ENCODE measurements around the gene TBC1D22A.

The TBC1D22A gene

DNA sequence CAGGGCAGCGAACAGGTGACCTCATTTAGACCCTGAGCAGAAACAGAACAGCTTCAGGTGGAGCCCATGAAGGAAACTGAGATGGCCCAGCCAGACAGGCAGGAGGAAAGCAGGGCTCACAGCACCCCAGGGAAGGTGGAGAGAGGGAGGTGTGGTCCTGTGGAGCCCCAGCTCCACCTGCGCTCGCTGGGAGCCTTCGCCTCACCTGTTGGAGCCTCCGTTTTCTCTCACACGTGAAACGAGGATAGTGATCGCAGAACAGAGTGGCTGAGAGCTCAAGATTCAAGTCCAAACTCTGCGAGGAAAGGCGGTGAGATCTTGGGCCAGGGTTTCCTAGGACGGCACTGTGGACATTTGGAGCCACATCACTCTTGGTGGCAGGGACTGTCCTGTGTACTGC, 15.8 kb upstream of the TBC1D22A start:
- H3K9ac ChIP-seq (ENCODE audit: low read length in 2 of 2), result no peak overlapping the region
- H3K27me3 ChIP-seq (ENCODE audit: control insufficient read depth in 1 of 2, insufficient read depth in 2 of 2, low read length in 2 of 2), result peaks cover 8 to 12% of the 10 kb centered on the region in 2 donors
- H3K4me3 ChIP-seq (ENCODE audit: low read length in 2 of 2), result no peak overlapping the region
- H3K4me1 ChIP-seq (ENCODE audit: control insufficient read depth, insufficient read depth, low read length), result peaks cover 6% of the 10 kb centered on the region
- no peaks in the 10 kb centered on the region for H3K36me3 ChIP-seq (ENCODE audit: control insufficient read depth in 2 of 2, insufficient read depth in 2 of 2, low read length in 2 of 2)
- no peaks in the 10 kb centered on the region for H3K9me3 ChIP-seq (ENCODE audit: control insufficient read depth in 2 of 2, low read length in 2 of 2)
- H3K27ac ChIP-seq (ENCODE audit: low read length), result no peak overlapping the region

DNA sequence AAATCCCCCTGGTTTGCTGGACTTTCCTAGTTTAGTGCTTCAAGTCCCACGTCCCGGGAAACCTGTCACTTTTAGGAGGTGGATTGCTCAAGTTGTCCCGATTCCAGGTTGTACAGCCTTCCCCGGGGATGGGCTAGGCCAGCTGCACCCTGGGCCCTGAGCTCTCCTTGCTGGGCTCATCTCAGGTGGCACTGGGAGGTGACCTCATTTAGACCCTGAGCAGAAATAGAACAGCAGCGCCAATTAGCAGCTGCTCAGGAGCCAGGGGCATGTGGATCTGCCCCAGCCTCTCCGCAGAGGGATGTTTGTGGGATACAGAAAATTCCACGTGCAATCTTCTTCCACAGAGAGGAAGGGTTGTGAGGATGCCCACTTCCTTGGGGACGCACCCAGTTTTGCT, 14.8 kb upstream of the TBC1D22A start:
- H3K9ac ChIP-seq (ENCODE audit: low read length in 2 of 2), result no peak overlapping the region
- H3K9me3 ChIP-seq (ENCODE audit: control insufficient read depth in 2 of 2, low read length in 2 of 2), result no peaks in the 10 kb centered on the region
- H3K4me3 ChIP-seq (ENCODE audit: low read length in 2 of 2), result no peak overlapping the region
- H3K36me3 ChIP-seq (ENCODE audit: control insufficient read depth in 2 of 2, insufficient read depth in 2 of 2, low read length in 2 of 2), result no peaks in the 10 kb centered on the region
- H3K27ac ChIP-seq (ENCODE audit: low read length), result no peak overlapping the region
- H3K4me1 ChIP-seq (ENCODE audit: control insufficient read depth, insufficient read depth, low read length), result peaks cover 9% of the 10 kb centered on the region
- H3K27me3 ChIP-seq (ENCODE audit: control insufficient read depth in 1 of 2, insufficient read depth in 2 of 2, low read length in 2 of 2), result peaks cover 8 to 12% of the 10 kb centered on the region in 2 donors

DNA sequence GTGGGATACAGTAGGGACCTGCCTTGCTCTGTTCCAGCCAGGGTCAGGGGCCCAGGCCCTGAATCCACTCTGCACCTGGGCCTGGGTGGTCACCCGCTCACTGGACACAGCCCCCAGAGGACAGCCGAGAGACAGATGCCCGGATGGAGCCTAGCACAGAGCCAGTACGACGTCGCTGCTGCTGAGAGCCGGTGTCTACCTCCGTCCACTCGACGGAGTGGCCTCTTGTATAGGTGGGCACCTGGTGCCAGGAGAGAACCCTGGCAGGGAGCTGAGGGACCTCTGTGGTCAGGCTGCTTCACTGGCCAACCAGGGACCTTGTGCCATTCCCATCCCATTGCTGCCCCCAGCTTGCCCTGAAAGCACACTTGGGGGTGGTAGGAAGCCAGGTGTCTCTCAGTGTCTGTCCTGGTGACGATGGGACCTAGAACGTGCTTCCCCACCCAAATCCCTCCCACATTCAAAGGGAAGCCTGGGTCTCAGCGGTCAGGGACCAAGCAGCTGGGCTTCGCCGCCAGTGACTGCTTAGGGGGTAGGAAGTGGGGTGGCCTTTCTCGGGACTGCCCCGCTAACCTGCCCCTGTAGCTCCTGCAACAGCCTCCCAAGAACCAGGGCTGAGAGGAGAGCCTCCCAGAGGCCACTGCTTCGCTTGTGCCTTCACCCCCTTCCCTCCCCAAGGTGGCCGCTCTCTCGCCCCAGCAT, 14.1 kb upstream of the TBC1D22A start:
- H3K9me3 ChIP-seq (ENCODE audit: control insufficient read depth in 2 of 2, low read length in 2 of 2), result no peaks in the 10 kb centered on the region
- peaks cover 9% of the 10 kb centered on the region for H3K4me1 ChIP-seq (ENCODE audit: control insufficient read depth, insufficient read depth, low read length)
- no peak overlapping the region for H3K27ac ChIP-seq (ENCODE audit: low read length)
- peaks cover 8 to 12% of the 10 kb centered on the region in 2 donors for H3K27me3 ChIP-seq (ENCODE audit: control insufficient read depth in 1 of 2, insufficient read depth in 2 of 2, low read length in 2 of 2)
- no peak overlapping the region for H3K4me3 ChIP-seq (ENCODE audit: low read length in 2 of 2)
- no peaks in the 10 kb centered on the region for H3K36me3 ChIP-seq (ENCODE audit: control insufficient read depth in 2 of 2, insufficient read depth in 2 of 2, low read length in 2 of 2)
- H3K9ac ChIP-seq (ENCODE audit: low read length in 2 of 2), result no peak overlapping the region

DNA sequence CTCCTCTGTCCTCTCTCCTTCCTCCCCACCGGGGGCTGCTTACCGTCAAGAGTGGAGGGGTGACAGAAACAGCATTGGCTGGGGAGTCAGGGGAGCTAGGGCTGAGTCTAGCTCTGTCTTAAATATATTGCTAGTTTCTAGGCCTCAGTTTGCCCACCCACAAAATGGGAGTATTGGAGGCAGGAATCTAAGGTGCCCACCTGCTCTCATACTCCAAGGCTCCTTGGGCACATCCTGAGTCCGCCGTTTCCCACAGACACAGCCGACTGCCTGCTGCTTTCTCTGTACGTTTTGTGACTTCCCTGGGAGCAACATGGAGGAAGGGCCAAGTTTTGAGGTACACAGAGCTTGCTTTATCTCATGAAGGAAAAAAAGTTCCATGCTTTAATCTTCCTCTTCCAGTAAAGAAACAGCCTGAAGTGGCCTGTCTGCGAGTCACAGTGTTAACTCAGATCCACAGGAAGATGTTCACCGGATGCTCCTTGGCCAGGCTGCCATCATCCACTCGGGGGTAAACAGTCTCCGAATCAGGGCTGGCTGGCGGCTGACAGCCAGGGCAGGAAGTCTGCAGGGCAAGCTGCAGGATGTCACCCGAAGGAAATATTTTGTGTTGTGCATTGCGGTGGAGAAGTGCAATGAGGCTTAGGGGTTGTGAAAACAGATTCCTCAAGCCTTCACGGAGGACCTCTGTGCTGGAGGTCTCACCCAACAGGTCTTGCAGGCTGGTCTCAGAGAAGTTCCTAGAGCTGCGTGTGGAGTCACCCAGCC, 13.4 kb upstream of the TBC1D22A start:
- Histone ChIP-seq H3K9me3 (ENCODE audit: control insufficient read depth in 2 of 2, low read length in 2 of 2) (no peaks in the 10 kb centered on the region), H3K36me3 (ENCODE audit: control insufficient read depth in 2 of 2, insufficient read depth in 2 of 2, low read length in 2 of 2) (no peaks in the 10 kb centered on the region), H3K27ac (ENCODE audit: low read length) (no peak overlapping the region), H3K9ac (ENCODE audit: low read length in 2 of 2) (peak overlapping the region in 1 of 2 donors; percentile 51), H3K27me3 (ENCODE audit: control insufficient read depth in 1 of 2, insufficient read depth in 2 of 2, low read length in 2 of 2) (peaks cover 8 to 12% of the 10 kb centered on the region in 2 donors), H3K4me1 (ENCODE audit: control insufficient read depth, insufficient read depth, low read length) (peaks cover 15% of the 10 kb centered on the region), H3K4me3 (ENCODE audit: low read length in 2 of 2) (no peak overlapping the region)

DNA sequence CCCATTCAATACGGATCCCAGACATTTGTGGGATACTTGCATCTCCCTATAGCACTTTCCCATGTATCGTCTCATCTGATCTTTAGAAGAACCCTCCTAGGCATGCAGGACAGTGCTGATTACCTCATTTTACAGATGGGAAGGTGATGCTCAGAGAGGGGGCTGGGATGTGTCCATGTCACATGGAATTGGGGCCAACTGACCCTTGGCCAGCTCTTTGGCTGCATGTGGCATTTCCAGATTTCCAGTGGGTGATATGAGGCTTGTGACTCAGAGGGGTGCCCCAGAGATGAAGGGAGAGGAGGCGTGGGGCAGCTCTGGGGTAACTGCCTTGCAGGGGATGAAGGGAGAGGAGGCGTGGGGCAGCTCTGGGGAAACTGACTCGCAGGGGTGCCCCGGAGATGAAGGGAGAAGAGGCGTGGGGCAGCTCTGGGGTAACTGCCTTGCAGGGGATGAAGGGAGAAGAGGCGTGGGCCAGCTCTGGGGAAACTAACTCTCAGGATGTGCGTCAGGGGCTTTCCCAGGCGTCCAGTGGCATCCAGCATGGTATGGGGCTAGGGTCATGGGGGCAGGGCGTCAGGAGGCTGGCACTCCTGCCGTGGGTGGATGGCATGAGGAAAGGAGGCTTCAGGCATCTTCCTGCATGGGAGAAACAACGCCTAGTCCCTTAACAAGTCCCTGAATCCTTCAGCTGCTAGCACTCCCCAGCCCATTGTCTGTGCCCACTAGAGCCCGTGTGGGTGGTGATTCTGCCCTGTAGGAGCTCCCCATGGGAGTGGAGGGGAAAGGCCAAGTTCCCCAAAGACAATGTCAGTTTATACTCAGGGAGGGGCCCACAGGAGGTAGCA, 12.5 kb upstream of the TBC1D22A start:
- Histone ChIP-seq H3K9me3 (ENCODE audit: control insufficient read depth in 2 of 2, low read length in 2 of 2) (no peaks in the 10 kb centered on the region), H3K36me3 (ENCODE audit: control insufficient read depth in 2 of 2, insufficient read depth in 2 of 2, low read length in 2 of 2) (no peaks in the 10 kb centered on the region), H3K27me3 (ENCODE audit: control insufficient read depth in 1 of 2, insufficient read depth in 2 of 2, low read length in 2 of 2) (peaks cover 8 to 12% of the 10 kb centered on the region in 2 donors), H3K4me1 (ENCODE audit: control insufficient read depth, insufficient read depth, low read length) (peaks cover 20% of the 10 kb centered on the region), H3K4me3 (ENCODE audit: low read length in 2 of 2) (no peak overlapping the region), H3K9ac (ENCODE audit: low read length in 2 of 2) (no peak overlapping the region), H3K27ac (ENCODE audit: low read length) (no peak overlapping the region)

DNA sequence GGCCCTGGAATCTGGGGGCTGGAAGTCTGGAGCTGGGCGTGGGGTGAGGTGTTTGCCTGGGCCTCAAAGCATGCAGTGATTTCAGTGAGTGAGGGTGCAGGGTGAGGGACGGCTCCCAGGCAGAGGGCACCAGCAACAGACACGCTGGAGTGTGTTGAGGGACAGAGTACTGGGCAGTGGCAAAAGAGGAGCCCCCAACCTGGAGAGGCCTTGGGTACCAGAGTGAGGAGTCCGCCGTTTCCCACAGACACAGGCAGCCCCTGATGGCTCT, 12.0 kb upstream of the TBC1D22A start:
- Histone ChIP-seq H3K36me3 (ENCODE audit: control insufficient read depth in 2 of 2, insufficient read depth in 2 of 2, low read length in 2 of 2) (no peaks in the 10 kb centered on the region), H3K4me1 (ENCODE audit: control insufficient read depth, insufficient read depth, low read length) (peaks cover 20% of the 10 kb centered on the region)

DNA sequence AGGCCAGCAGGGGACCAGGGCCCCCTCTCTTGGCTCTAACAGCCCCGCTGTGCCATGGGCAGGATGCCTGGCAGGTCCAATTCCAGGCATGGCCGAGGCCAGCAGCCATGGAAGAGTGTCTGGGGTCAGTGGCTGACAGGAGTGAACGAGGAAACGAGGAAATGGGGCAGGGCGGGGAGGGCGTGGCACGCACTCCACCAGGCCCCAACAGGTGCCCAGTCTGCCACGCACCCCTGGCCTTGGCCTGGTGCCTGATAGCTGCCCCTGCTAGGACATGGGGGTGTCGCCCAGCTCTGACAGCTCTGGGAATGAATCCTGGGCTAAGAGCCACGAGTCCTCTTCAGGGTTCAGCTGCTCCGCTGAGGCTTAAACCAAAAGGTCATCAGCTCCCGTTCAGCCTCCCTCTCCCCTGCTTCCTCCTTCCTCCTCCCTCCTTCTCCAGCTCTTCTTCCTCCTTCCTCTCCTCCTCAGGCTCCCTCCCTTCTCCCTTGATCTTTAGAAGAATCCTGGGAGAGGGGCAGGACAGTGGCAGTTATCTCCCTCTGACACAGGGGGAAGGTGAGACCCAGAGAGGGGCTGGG, 11.5 kb upstream of the TBC1D22A start:
- Histone ChIP-seq H3K9ac (ENCODE audit: low read length in 2 of 2) (no peak overlapping the region), H3K27me3 (ENCODE audit: control insufficient read depth in 1 of 2, insufficient read depth in 2 of 2, low read length in 2 of 2) (peaks cover 8 to 12% of the 10 kb centered on the region in 2 donors), H3K4me1 (ENCODE audit: control insufficient read depth, insufficient read depth, low read length) (peaks cover 20% of the 10 kb centered on the region)

More for the DNA sequence above, 12.0 kb upstream of the TBC1D22A start:
- no peak overlapping the region for H3K4me3 ChIP-seq (ENCODE audit: low read length in 2 of 2)
- no peaks in the 10 kb centered on the region for H3K9me3 ChIP-seq (ENCODE audit: control insufficient read depth in 2 of 2, low read length in 2 of 2)
- no peak overlapping the region for H3K27ac ChIP-seq (ENCODE audit: low read length)
- H3K9ac ChIP-seq (ENCODE audit: low read length in 2 of 2), result no peak overlapping the region
- peaks cover 8 to 12% of the 10 kb centered on the region in 2 donors for H3K27me3 ChIP-seq (ENCODE audit: control insufficient read depth in 1 of 2, insufficient read depth in 2 of 2, low read length in 2 of 2)

DNA sequence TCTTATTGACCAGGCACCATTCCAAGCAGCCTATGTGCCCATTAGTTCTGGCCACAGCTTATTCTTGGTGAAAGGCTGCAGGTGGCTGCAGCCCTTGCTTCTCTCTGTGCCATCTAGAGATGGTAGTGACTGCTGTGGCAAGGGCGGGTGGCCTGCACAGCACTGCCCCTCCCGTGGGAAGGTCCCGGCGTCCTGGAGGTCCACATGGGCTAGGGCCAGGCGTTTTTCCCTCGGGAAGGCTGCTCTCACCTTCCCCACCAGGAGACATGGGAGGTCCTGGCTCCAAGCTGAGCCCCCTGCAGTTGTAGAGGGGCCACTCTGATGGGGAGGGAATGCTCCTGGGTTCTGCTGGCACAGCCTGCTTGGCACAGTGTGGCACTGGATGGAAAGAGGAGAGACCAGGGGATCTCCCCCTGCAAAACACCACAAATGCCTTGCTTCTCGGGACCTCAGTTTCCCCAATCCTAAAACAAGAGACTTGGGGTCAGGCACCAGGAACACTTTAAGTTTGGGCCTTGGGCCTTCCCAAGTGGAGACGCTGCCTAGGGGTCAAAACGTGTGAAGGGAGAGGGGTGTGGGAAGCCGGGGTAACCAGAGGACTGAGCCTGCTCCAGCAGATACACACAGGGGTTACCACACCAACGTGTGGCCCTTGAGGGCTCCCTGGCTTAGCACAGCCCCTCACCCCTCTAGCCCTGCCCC, 10.0 kb upstream of the TBC1D22A start:
- Histone ChIP-seq H3K4me1 (ENCODE audit: control insufficient read depth, insufficient read depth, low read length) (peaks cover 20% of the 10 kb centered on the region), H3K9me3 (ENCODE audit: control insufficient read depth in 2 of 2, low read length in 2 of 2) (no peaks in the 10 kb centered on the region), H3K9ac (ENCODE audit: low read length in 2 of 2) (no peak overlapping the region), H3K4me3 (ENCODE audit: low read length in 2 of 2) (no peak overlapping the region), H3K27ac (ENCODE audit: low read length) (no peak overlapping the region), H3K36me3 (ENCODE audit: control insufficient read depth in 2 of 2, insufficient read depth in 2 of 2, low read length in 2 of 2) (no peaks in the 10 kb centered on the region), H3K27me3 (ENCODE audit: control insufficient read depth in 1 of 2, insufficient read depth in 2 of 2, low read length in 2 of 2) (peaks cover 0 to 9% of the 10 kb centered on the region in 2 donors)

More for the DNA sequence above, 11.5 kb upstream of the TBC1D22A start:
- H3K9me3 ChIP-seq (ENCODE audit: control insufficient read depth in 2 of 2, low read length in 2 of 2), result no peaks in the 10 kb centered on the region
- H3K4me3 ChIP-seq (ENCODE audit: low read length in 2 of 2), result no peak overlapping the region
- no peak overlapping the region for H3K27ac ChIP-seq (ENCODE audit: low read length)
- H3K36me3 ChIP-seq (ENCODE audit: control insufficient read depth in 2 of 2, insufficient read depth in 2 of 2, low read length in 2 of 2), result no peaks in the 10 kb centered on the region

DNA sequence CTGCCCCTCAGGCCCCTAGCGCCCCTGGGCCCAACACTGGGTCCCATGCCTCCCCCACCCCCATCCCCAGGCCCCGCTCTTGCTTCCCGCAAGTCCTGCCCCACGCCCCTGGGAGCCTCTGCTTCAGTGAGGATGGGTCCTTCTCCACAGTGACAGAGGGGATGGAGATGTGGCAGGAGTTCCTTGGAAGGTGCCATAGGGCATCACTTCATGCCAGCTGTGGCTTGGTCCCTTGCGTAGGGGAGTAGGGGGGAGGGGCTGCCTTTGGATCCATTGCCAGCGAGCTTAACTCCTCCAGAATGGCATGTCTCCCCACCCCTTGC, 9.5 kb upstream of the TBC1D22A start:
- Histone ChIP-seq H3K27me3 (ENCODE audit: control insufficient read depth in 1 of 2, insufficient read depth in 2 of 2, low read length in 2 of 2) (peaks cover 0 to 8% of the 10 kb centered on the region in 2 donors), H3K9me3 (ENCODE audit: control insufficient read depth in 2 of 2, low read length in 2 of 2) (no peaks in the 10 kb centered on the region), H3K4me1 (ENCODE audit: control insufficient read depth, insufficient read depth, low read length) (peaks cover 20% of the 10 kb centered on the region), H3K4me3 (ENCODE audit: low read length in 2 of 2) (no peak overlapping the region), H3K9ac (ENCODE audit: low read length in 2 of 2) (no peak overlapping the region), H3K27ac (ENCODE audit: low read length) (no peak overlapping the region), H3K36me3 (ENCODE audit: control insufficient read depth in 2 of 2, insufficient read depth in 2 of 2, low read length in 2 of 2) (no peaks in the 10 kb centered on the region)

DNA sequence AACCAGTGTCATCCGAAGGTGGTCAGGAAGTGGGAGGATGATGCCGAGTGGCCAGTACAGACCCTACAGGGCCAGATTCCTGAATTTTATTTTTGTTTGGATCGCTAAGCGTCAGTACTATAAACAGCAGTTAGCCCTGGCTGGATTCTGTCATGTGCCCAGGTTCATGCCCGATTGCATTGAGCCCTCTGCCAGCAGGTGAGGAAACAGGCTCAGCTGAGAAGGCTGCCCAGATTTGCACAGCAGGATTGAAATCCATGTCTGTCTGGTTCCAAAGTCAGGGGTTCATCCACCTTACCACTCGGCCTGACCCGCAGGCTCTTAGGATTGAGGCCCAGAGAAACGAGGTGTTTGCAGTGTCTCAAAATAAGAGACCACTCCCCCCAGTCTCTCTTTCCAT, 9.1 kb upstream of the TBC1D22A start:
- H3K27me3 ChIP-seq (ENCODE audit: control insufficient read depth in 1 of 2, insufficient read depth in 2 of 2, low read length in 2 of 2), result peaks cover 0 to 5% of the 10 kb centered on the region in 2 donors
- H3K4me3 ChIP-seq (ENCODE audit: low read length in 2 of 2), result no peak overlapping the region
- peaks cover 20% of the 10 kb centered on the region for H3K4me1 ChIP-seq (ENCODE audit: control insufficient read depth, insufficient read depth, low read length)
- no peaks in the 10 kb centered on the region for H3K36me3 ChIP-seq (ENCODE audit: control insufficient read depth in 2 of 2, insufficient read depth in 2 of 2, low read length in 2 of 2)
- H3K27ac ChIP-seq (ENCODE audit: low read length), result peak overlapping the region; percentile 46
- H3K9ac ChIP-seq (ENCODE audit: low read length in 2 of 2), result no peak overlapping the region
- H3K9me3 ChIP-seq (ENCODE audit: control insufficient read depth in 2 of 2, low read length in 2 of 2), result no peaks in the 10 kb centered on the region
